GM12878 (cell line): Measurements from ENCODE around the gene APEX2.

Source experiments
- ATF3 ChIP-seq: IDR thresholded peaks from 2 replicates; pipeline ENCODE4 v1.6.1; 2011; ENCODE audit warnings: low read depth, mild to moderate bottlenecking, low read length, moderate library complexity, borderline replicate concordance; ENCODE audit errors: extremely low read depth
- CEBPB ChIP-seq, 2 experiments: fragments of 150-350 bp in 1 of 2; IDR thresholded peaks; 2 replicates each; pipeline ENCODE4 v1.6.1; 2012 to 2014; ENCODE audit warnings: low read depth in 2 of 2, low read length in 2 of 2, borderline replicate concordance in 1 of 2, inconsistent platforms in 1 of 2
- CTCF ChIP-seq, 3 experiments: IDR thresholded peaks in 2 of 3; conservative IDR thresholded peaks in 1 of 3; 2 replicates each; pipeline ENCODE4 v1.5.1; 2011; ENCODE audit warnings: low read depth in 3 of 3, low read length in 3 of 3, mild to moderate bottlenecking in 3 of 3, control low read depth in 2 of 3, moderate library complexity in 2 of 3, inconsistent platforms in 1 of 3, mixed read lengths in 1 of 3; ENCODE audit not compliant: control insufficient read depth in 2 of 3, insufficient read depth in 1 of 3; ENCODE audit errors: extremely low read depth in 1 of 3
- EP300 ChIP-seq, 2 experiments: fragments of 150-350 bp in 1 of 2; IDR thresholded peaks; 2 replicates each; pipeline ENCODE4 v1.6.1; 2011 to 2012; ENCODE audit warnings: low read depth in 2 of 2, low read length in 2 of 2, borderline replicate concordance in 1 of 2, improper control_type of control experiment in 1 of 2, inconsistent platforms in 1 of 2; ENCODE audit not compliant: control insufficient read depth in 1 of 2
- EZH2 ChIP-seq: IDR thresholded peaks from 2 replicates; pipeline ENCODE4 v1.6.1; 2012; ENCODE audit warnings: low read depth, mild to moderate bottlenecking, control low read depth, inconsistent platforms, low read length, borderline replicate concordance; ENCODE audit not compliant: control insufficient read depth
- GABPA ChIP-seq: IDR thresholded peaks from 2 replicates; pipeline ENCODE4 v1.6.1; 2014; ENCODE audit warnings: antibody characterized with exemption, low read depth, mild to moderate bottlenecking, inconsistent platforms
- HDGF ChIP-seq: fragments of 450-650 bp; IDR thresholded peaks from 2 replicates; pipeline ENCODE4 v1.6.1; 2016; ENCODE audit warnings: antibody characterized with exemption
- MEF2A ChIP-seq: IDR thresholded peaks from 2 replicates; pipeline ENCODE4 v1.6.1; 2011; ENCODE audit warnings: low read depth, mild to moderate bottlenecking, low read length, moderate library complexity; ENCODE audit not compliant: insufficient read depth
- POLR2AphosphoS2 ChIP-seq: IDR thresholded peaks from 2 replicates; pipeline ENCODE4 v1.6.1; 2011; ENCODE audit warnings: low read depth, mild to moderate bottlenecking, low read length, improper control_type of control experiment, moderate library complexity
- RAD21 ChIP-seq: IDR thresholded peaks from 2 replicates; pipeline ENCODE4 v1.6.1; 2011; ENCODE audit warnings: mild to moderate bottlenecking, low read depth, low read length, moderate library complexity; ENCODE audit not compliant: insufficient read depth
- RB1 ChIP-seq: fragments of 450-650 bp; formaldehyde crosslinking; IDR thresholded peaks from 2 replicates; pipeline ENCODE4 v1.6.1; 2017; ENCODE audit warnings: mild to moderate bottlenecking, borderline replicate concordance
- TF ChIP-seq, protein P1 (sequence below): fragments of 450-650 bp; IDR thresholded peaks from 2 replicates; pipeline ENCODE4 v1.6.1; 2016; ENCODE audit warnings: mild to moderate bottlenecking, moderate library complexity, borderline replicate concordance
- TF ChIP-seq, protein P2 (sequence below): IDR thresholded peaks from 2 replicates; pipeline ENCODE4 v1.6.1; 2012; ENCODE audit warnings: mild to moderate bottlenecking, low read depth, low read length

GRCh38 chrX:54994099-54994498 is 6.1 kb upstream of the APEX2 start, which contains the start of gene PFKFB1:
- TF ChIP-seq HDGF (no peak), CTCF (IDR thresholded peaks at IDR 0.05 in 2 of 3, conservative IDR thresholded peaks at IDR 0.05 in 1 of 3; ENCODE audit: control insufficient read depth in 2 of 3, extremely low read depth in 1 of 3, insufficient read depth in 1 of 3, low read depth in 3 of 3, low read length in 3 of 3) (no peak), EZH2 (no peak), ATF3 (no peak), MEF2A (no peak), CEBPB (IDR thresholded peaks at IDR 0.05; ENCODE audit: borderline replicate concordance in 1 of 2, low read depth in 2 of 2, low read length in 2 of 2) (no peak), POLR2AphosphoS2 (no peak), RAD21 (no peak), EP300 (IDR thresholded peaks at IDR 0.05; ENCODE audit: borderline replicate concordance in 1 of 2, control insufficient read depth in 1 of 2, low read depth in 2 of 2, low read length in 2 of 2) (no peak), GABPA (no peak), RB1 (no peak)
- TF ChIP-seq, protein P1, sequence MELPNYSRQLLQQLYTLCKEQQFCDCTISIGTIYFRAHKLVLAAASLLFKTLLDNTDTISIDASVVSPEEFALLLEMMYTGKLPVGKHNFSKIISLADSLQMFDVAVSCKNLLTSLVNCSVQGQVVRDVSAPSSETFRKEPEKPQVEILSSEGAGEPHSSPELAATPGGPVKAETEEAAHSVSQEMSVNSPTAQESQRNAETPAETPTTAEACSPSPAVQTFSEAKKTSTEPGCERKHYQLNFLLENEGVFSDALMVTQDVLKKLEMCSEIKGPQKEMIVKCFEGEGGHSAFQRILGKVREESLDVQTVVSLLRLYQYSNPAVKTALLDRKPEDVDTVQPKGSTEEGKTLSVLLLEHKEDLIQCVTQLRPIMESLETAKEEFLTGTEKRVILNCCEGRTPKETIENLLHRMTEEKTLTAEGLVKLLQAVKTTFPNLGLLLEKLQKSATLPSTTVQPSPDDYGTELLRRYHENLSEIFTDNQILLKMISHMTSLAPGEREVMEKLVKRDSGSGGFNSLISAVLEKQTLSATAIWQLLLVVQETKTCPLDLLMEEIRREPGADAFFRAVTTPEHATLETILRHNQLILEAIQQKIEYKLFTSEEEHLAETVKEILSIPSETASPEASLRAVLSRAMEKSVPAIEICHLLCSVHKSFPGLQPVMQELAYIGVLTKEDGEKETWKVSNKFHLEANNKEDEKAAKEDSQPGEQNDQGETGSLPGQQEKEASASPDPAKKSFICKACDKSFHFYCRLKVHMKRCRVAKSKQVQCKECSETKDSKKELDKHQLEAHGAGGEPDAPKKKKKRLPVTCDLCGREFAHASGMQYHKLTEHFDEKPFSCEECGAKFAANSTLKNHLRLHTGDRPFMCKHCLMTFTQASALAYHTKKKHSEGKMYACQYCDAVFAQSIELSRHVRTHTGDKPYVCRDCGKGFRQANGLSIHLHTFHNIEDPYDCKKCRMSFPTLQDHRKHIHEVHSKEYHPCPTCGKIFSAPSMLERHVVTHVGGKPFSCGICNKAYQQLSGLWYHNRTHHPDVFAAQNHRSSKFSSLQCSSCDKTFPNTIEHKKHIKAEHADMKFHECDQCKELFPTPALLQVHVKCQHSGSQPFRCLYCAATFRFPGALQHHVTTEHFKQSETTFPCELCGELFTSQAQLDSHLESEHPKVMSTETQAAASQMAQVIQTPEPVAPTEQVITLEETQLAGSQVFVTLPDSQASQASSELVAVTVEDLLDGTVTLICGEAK = no peak
- TF ChIP-seq, protein P2, sequence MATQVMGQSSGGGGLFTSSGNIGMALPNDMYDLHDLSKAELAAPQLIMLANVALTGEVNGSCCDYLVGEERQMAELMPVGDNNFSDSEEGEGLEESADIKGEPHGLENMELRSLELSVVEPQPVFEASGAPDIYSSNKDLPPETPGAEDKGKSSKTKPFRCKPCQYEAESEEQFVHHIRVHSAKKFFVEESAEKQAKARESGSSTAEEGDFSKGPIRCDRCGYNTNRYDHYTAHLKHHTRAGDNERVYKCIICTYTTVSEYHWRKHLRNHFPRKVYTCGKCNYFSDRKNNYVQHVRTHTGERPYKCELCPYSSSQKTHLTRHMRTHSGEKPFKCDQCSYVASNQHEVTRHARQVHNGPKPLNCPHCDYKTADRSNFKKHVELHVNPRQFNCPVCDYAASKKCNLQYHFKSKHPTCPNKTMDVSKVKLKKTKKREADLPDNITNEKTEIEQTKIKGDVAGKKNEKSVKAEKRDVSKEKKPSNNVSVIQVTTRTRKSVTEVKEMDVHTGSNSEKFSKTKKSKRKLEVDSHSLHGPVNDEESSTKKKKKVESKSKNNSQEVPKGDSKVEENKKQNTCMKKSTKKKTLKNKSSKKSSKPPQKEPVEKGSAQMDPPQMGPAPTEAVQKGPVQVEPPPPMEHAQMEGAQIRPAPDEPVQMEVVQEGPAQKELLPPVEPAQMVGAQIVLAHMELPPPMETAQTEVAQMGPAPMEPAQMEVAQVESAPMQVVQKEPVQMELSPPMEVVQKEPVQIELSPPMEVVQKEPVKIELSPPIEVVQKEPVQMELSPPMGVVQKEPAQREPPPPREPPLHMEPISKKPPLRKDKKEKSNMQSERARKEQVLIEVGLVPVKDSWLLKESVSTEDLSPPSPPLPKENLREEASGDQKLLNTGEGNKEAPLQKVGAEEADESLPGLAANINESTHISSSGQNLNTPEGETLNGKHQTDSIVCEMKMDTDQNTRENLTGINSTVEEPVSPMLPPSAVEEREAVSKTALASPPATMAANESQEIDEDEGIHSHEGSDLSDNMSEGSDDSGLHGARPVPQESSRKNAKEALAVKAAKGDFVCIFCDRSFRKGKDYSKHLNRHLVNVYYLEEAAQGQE = no peak
